H1 (cell line): ENCODE measurements around the gene GLYR1. TPM values are rescaled to one million over a fixed set of nuclear protein-coding genes. Genes with fewer than 3 reads are reported as not detected.

Experiments used
- EZH2 ChIP-seq: fragments of 200-600 bp; sonication (generic); IDR thresholded peaks from 2 replicates; pipeline ENCODE4 v1.7.1; 2012; ENCODE audit warnings: low read depth, mild to moderate bottlenecking, moderate library complexity, low read length, inconsistent platforms; ENCODE audit not compliant: severe bottlenecking
- NANOG ChIP-seq: IDR thresholded peaks from 2 replicates; pipeline ENCODE4 v1.6.1; 2011; ENCODE audit warnings: low read length, low read depth, mild to moderate bottlenecking, inconsistent platforms; ENCODE audit not compliant: insufficient read depth, poor library complexity, severe bottlenecking
- PHF8 ChIP-seq: fragments of 200-600 bp; sonication (generic); conservative IDR thresholded peaks from 2 replicates; pipeline ENCODE4 v1.7.1; 2012; ENCODE audit warnings: low read depth, mild to moderate bottlenecking, inconsistent platforms, low read length, moderate library complexity
- TCF12 ChIP-seq: IDR thresholded peaks from 2 replicates; pipeline ENCODE4 v1.6.1; 2011; ENCODE audit warnings: low read depth, mild to moderate bottlenecking, low read length
- polyA plus RNA-seq, 7 experiments: library from polyadenylated mRNA; depleted of rRNA in 3 of 7; stranded (reverse) in 5 of 7; unstranded in 2 of 7; fragments of >200 nt in 5 of 7; fragments of 200-250 nt in 2 of 7; gene quantifications; 1 replicate in 5 of 7; 2 replicates in 1 of 7; 4 replicates in 1 of 7; pipeline versions ENCODE4 v1.2.1 to v1.2.3, GENCODE V29; 2011 to 2013; ENCODE audit warnings: missing spikeins in 2 of 7, mixed read lengths in 2 of 7
- total RNA-seq: library from RNA; stranded (reverse); fragmentation: NEBNext Ultra II Directional; extraction: Animal tissue kit (Norgen Biotek cat#: 25700); gene quantifications from 2 replicates; pipeline ENCODE4 v1.2.1, GENCODE V29; 2021

The GLYR1 gene
- total and polyA plus RNA-seq, 2 of the 8 experiments (the other 6 are each of a cell fraction or from before 2014, with no cell fraction given) = 50.2 to 115 TPM

GRCh38 chr16:4811242-4811641 is 35.8 kb downstream of the GLYR1 start (continued):
- no peak for TF ChIP-seq TCF12
- TF ChIP-seq NANOG = no peak
- TF ChIP-seq EZH2 = no peak
- no peak for TF ChIP-seq PHF8
- TF ChIP-seq, all 59 proteins: peak for 0
